HepG2 (cell line): ENCODE results near the gene ARHGAP22. TPM values are rescaled to one million over a fixed set of nuclear protein-coding genes. Genes with fewer than 3 reads are reported as not detected.

Experiments
- ATAC-seq: fragments of 200-7000 bp; cut with Tn5 transposase; 3 replicates; pipeline ENCODE4 v1.9.1; 2020; ENCODE audit warnings: mild to moderate bottlenecking, moderate library complexity
- BruUV-seq: library from RNA; stranded (reverse); fragments of 400-500 nt; replicated peaks from 2 replicates; lab custom pipeline; 2021; lab: Mats Ljungman, UMichigan
- CTCF ChIA-PET: fragments of 300-600 bp; formaldehyde crosslinking; extraction: SDS; loops from one replicate; lab custom pipeline; 2021; ENCODE audit warnings: low total read pairs, inconsistent platforms, low intra/inter-chr PET ratio; lab: Yijun Ruan, JAX
- POLR2A ChIA-PET: fragments of 350-600 bp; sonication (Branson Sonifier 250); formaldehyde crosslinking; loops from one replicate; lab custom pipeline; 2020; ENCODE audit warnings: antibody characterized with exemption, inconsistent platforms; lab: Yijun Ruan, JAX
- DNase-seq: peaks from one replicate; pipeline ENCODE4 v3.0.0-alpha.2; 2015; ENCODE audit warnings: low spot score
- FAIRE-seq: peaks from 3 replicates; lab custom pipeline; 2011; peaks lifted over from hg19 to GRCh38; lab: Jason Lieb, UNC
- H2AFZ ChIP-seq: one replicate; pipeline ENCODE4 v1.6.1; 2011; ENCODE audit warnings: low read length, inconsistent platforms
- H3K27ac ChIP-seq: fragments of 300-600 bp; 3 replicates; pipeline ENCODE4 v1.8.0; 2011; ENCODE audit warnings: mixed run types, mild to moderate bottlenecking, mixed read lengths, low read length, inconsistent platforms; ENCODE audit not compliant: insufficient read depth; ENCODE audit errors: extremely low read length
- H3K27me3 ChIP-seq, 2 experiments: fragments of 200-600 bp in 1 of 2; 2 replicates in 1 of 2; 3 replicates in 1 of 2; pipeline versions ENCODE4 v1.6.0 to v1.8.0; 2011; ENCODE audit warnings: low read length in 2 of 2, mild to moderate bottlenecking in 2 of 2, moderate library complexity in 2 of 2, inconsistent platforms in 1 of 2; ENCODE audit not compliant: insufficient read depth in 2 of 2, control insufficient read depth in 1 of 2
- H3K36me3 ChIP-seq, 2 experiments: fragments of 200-600 bp in 1 of 2; replicated peaks in 1 of 2; 2 replicates in 1 of 2; 3 replicates in 1 of 2; pipeline versions ENCODE4 v1.5.1 to v1.8.0; 2011; ENCODE audit warnings: low read length in 2 of 2, inconsistent platforms in 1 of 2; ENCODE audit not compliant: insufficient read depth in 2 of 2, control insufficient read depth in 1 of 2
- H3K4me1 ChIP-seq: 2 replicates; pipeline ENCODE4 v1.5.1; 2012; ENCODE audit warnings: low read length, inconsistent platforms; ENCODE audit not compliant: insufficient read depth
- H3K4me2 ChIP-seq: 2 replicates; pipeline ENCODE4 v1.6.0; 2011; ENCODE audit warnings: low read depth, low read length, inconsistent platforms
- H3K4me3 ChIP-seq, 3 experiments: fragments of 200-600 bp in 1 of 3; sonication (generic), shearing (Covaris generic) in 1 of 3; replicated peaks in 1 of 3; 2 replicates each; pipeline ENCODE4 v1.5.1; 2011 to 2016; ENCODE audit warnings: low read length in 3 of 3, inconsistent platforms in 2 of 3, low read depth in 2 of 3, mild to moderate bottlenecking in 2 of 3, control low read depth in 1 of 3, mixed read lengths in 1 of 3; ENCODE audit not compliant: insufficient read depth in 1 of 3
- H3K79me2 ChIP-seq: one replicate; pipeline ENCODE4 v1.6.1; 2011; ENCODE audit warnings: low read length, inconsistent platforms; ENCODE audit not compliant: insufficient read depth
- H3K9ac ChIP-seq: 2 replicates; pipeline ENCODE4 v1.6.0; 2011; ENCODE audit warnings: mild to moderate bottlenecking, low read depth, low read length, inconsistent platforms; ENCODE audit not compliant: insufficient read depth
- H3K9me3 ChIP-seq: 2 replicates; pipeline ENCODE4 v1.5.1; 2012; ENCODE audit warnings: mild to moderate bottlenecking, low read length
- H4K20me1 ChIP-seq: 2 replicates; pipeline ENCODE4 v1.6.0; 2011; ENCODE audit warnings: inconsistent platforms, mild to moderate bottlenecking, low read length, moderate library complexity; ENCODE audit not compliant: insufficient read depth
- JUNB ChIP-seq: sonication (generic); formaldehyde crosslinking; IDR thresholded peaks from 2 replicates; pipeline ENCODE4 v1.8.0; 2022; ENCODE audit warnings: missing genetic modification reagents, mild to moderate bottlenecking, borderline replicate concordance
- SPEN ChIP-seq: sonication (generic); formaldehyde crosslinking; IDR thresholded peaks from 2 replicates; pipeline ENCODE4 v1.5.1; 2020; ENCODE audit warnings: low read depth, mild to moderate bottlenecking, missing genetic modification reagents
- ZNF83 ChIP-seq: sonication (generic); formaldehyde crosslinking; IDR thresholded peaks from 2 replicates; pipeline ENCODE4 v1.4.0; 2020; ENCODE audit warnings: missing genetic modification reagents, mild to moderate bottlenecking, borderline replicate concordance
- WGBS: methylation state at CpG from one replicate; pipeline ENCODE4 v1.1.6; 2017; ENCODE audit warnings: low lambda C conversion rate; 5-methylcytosine and 5-hydroxymethylcytosine counted together
- in situ Hi-C: cut with HindIII; loops from 2 replicates; pipeline ENCODE4 v1.10.0; 2017; ENCODE audit warnings: low pct_unique_long_range_greater_than_20kb; ENCODE audit not compliant: extremely low pct_ligation_motif_present
- intact Hi-C: fragments of 100-400 bp; cut with micrococcal nuclease; formaldehyde crosslinking; loops from one replicate; pipeline ENCODE4 v1.10.0; 2022; ENCODE audit not compliant: unreplicated experiment
- polyA plus RNA-seq, 8 experiments: library from polyadenylated mRNA; depleted of rRNA in 3 of 8; stranded (reverse) in 7 of 8; unstranded in 1 of 8; fragments of >200 nt; fragmentation: Illumina TruSeq in 4 of 8; extraction: Trizol in 4 of 8; gene quantifications; 2 replicates each; pipeline versions ENCODE4 v1.2.1 to v1.2.3, GENCODE V29; 2011 to 2016; ENCODE audit warnings: low read depth in 4 of 8, missing spikeins in 1 of 8, mixed read lengths in 1 of 8; ENCODE audit not compliant: insufficient read depth in 1 of 8
- total RNA-seq, 5 experiments: library from RNA; depleted of rRNA; stranded (reverse); fragments of >200 nt; fragmentation: Illumina TruSeq; extraction: Trizol; gene quantifications; 2 replicates each; pipeline ENCODE4 v1.2.3, GENCODE V29; 2016; ENCODE audit warnings: low read depth in 1 of 5
- TF ChIP-seq, protein P1 (sequence below): sonication (generic); formaldehyde crosslinking; IDR thresholded peaks from 2 replicates; pipeline ENCODE4 v1.5.1; 2020; ENCODE audit warnings: missing genetic modification reagents, mild to moderate bottlenecking, borderline replicate concordance
- TF ChIP-seq, protein P2 (sequence below): sonication (generic); formaldehyde crosslinking; IDR thresholded peaks from 2 replicates; pipeline ENCODE4 v1.4.0; 2020; ENCODE audit warnings: mild to moderate bottlenecking, missing genetic modification reagents

Gene ARHGAP22
- total and polyA plus RNA-seq, 2 of the 13 experiments (the other 11 are each of a cell fraction or from before 2014, with no cell fraction given) = 0.08 to 0.38 TPM

DNA sequence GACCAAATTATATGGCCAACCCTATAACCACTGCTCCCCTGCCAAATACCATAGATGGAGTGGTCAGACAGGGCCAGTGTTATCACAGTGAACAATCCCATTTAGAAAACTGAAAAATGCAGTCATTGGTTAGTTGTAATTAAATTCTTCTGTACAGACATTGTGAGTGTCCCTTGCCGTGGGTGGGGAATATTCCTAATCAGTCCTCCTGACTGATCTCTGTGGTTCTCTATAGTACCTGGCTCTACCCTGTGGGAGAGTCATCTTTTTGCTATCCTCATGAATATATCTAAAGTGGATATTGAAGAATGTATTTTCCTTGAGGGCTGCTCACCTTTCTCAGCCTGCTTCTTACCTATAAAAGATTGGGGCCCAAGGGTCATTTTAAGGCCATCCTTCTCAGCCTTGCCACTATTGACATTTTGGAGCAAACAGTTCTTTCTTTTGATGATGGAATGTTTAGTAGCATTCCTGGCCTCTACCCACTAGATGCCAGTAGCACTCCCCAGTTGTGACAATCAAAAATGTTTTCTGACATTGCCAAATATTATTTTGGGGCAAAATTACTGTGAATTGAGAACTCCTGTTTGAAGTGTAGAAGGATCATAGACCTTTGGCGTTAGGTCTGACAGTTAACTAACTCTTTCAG lies 188.2 kb downstream of the ARHGAP22 start (continued):
- TF ChIP-seq, protein P1, sequence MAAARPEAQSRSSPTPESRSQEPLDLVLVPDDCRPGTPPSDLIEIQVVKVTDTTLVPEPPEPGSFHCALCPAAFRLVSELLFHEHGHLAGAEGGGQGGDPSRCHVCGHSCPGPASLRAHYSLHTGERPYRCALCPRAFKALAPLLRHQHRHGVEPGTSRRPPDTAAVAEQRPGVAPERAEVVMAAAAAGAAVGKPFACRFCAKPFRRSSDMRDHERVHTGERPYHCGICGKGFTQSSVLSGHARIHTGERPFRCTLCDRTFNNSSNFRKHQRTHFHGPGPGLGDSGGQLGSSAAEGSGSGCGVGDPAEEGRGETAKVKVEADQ (CRISPR knock-in tag) = no peak
- TF ChIP-seq ZNF83 (CRISPR knock-in tag) = no peak
- TF ChIP-seq, protein P2, sequence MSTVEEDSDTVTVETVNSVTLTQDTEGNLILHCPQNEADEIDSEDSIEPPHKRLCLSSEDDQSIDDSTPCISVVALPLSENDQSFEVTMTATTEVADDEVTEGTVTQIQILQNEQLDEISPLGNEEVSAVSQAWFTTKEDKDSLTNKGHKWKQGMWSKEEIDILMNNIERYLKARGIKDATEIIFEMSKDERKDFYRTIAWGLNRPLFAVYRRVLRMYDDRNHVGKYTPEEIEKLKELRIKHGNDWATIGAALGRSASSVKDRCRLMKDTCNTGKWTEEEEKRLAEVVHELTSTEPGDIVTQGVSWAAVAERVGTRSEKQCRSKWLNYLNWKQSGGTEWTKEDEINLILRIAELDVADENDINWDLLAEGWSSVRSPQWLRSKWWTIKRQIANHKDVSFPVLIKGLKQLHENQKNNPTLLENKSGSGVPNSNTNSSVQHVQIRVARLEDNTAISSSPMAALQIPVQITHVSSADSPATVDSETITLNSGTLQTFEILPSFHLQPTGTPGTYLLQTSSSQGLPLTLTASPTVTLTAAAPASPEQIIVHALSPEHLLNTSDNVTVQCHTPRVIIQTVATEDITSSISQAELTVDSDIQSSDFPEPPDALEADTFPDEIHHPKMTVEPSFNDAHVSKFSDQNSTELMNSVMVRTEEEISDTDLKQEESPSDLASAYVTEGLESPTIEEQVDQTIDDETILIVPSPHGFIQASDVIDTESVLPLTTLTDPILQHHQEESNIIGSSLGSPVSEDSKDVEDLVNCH = no peak

DNA sequence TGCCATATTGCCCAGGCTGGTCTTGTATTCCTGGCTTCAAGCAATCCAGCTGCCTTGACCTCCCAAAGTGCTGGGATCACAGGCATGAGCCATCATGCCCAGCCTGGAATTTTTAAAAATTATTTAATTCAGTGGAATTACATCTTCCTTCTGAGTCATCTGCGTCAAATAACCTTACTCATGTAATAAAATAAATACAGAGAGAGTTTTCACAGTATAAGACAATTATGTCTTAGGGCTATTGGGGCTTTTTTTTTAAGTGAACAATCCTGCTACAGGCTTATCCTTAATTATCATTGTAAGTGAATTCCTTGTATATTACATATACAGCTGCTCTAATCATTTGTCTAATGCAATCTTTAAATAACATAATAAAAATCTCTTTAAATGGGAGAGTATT lies 190.1 kb downstream of the ARHGAP22 start:
- H3K4me3 ChIP-seq = no peak overlapping the region
- H3K4me2 ChIP-seq = no peak overlapping the region
- DNase-seq = no peak
- no TSS peak for BruUV-seq
- POLR2A ChIA-PET = no interaction called here
- intact Hi-C loops (loop anchor here (10.0 kb wide), 1 partner anchor 50 kb away; no protein-coding TSS in a partner anchor), in situ Hi-C loops (no loop called here)
- no peaks in the 10 kb centered on the region for H3K9me3 ChIP-seq
- ATAC-seq = no peak
- no peaks in the 10 kb centered on the region for H4K20me1 ChIP-seq
- peaks cover 36% of the 10 kb centered on the region for H3K4me1 ChIP-seq
- no peak overlapping the region for H2AFZ ChIP-seq
- no peaks in the 10 kb centered on the region for H3K27me3 ChIP-seq
- H3K27ac ChIP-seq = no peak overlapping the region
- WGBS = 98% methylated on average over 1 of the region's 1 CpG
- peaks cover 0 to 18% of the 10 kb centered on the region in 2 experiments; a peak in 1 of 5 replicates for H3K36me3 ChIP-seq
- no peaks in the 10 kb centered on the region for H3K79me2 ChIP-seq
- no peak for TF ChIP-seq SPEN (CRISPR knock-in tag)
- TF ChIP-seq JUNB = no peak
- TF ChIP-seq, all 625 proteins: peak for 0
- CTCF ChIA-PET = no interaction called here
- no peak overlapping the region for H3K9ac ChIP-seq
- no peak for FAIRE-seq
